Activated CD8-positive, alpha-beta T cell treated with anti-CD3 and anti-CD28 coated beads for 36 hours (primary cell): Measurements from ENCODE around the gene ZNF524. TPM values are rescaled to one million over a fixed set of nuclear protein-coding genes. Genes with fewer than 3 reads are reported as not detected.
A peak's percentile ranks its signal among the peaks of the same experiment; 100 is the strongest.

Experiments
- ATAC-seq: fragments of 200-7000 bp; cut with Tn5 transposase; one replicate; pipeline ENCODE4 v1.10.0; 2021; ENCODE audit warnings: mild to moderate bottlenecking, moderate library complexity
- CTCF ChIA-PET: fragments of 350-600 bp; sonication (Branson Sonifier 250); formaldehyde crosslinking; loops from one replicate; lab custom pipeline; 2021; ENCODE audit warnings: antibody characterized with exemption; lab: Charles Lee
- POLR2A ChIA-PET: fragments of 350-600 bp; sonication (Branson Sonifier 250); formaldehyde crosslinking; loops from one replicate; lab custom pipeline; 2021; ENCODE audit warnings: antibody characterized with exemption; lab: Charles Lee
- DNase-seq: peaks from one replicate; pipeline ENCODE4 v3.0.0-alpha.2; 2020
- H3K27ac Mint-ChIP-seq: one replicate; pipeline ENCODE4 v1.8.0; 2021; ENCODE audit warnings: mild to moderate bottlenecking, mixed read lengths
- H3K27me3 Mint-ChIP-seq: one replicate; pipeline ENCODE4 v1.8.0; 2021; ENCODE audit warnings: mixed read lengths
- H3K36me3 Mint-ChIP-seq: one replicate; pipeline ENCODE4 v1.8.0; 2021; ENCODE audit warnings: low read depth, mixed read lengths
- H3K4me1 Mint-ChIP-seq: one replicate; pipeline ENCODE4 v1.8.0; 2021; ENCODE audit warnings: low read depth, mixed read lengths
- H3K4me3 Mint-ChIP-seq: one replicate; pipeline ENCODE4 v1.8.0; 2021; ENCODE audit warnings: mild to moderate bottlenecking, moderate library complexity, mixed read lengths
- H3K9me3 Mint-ChIP-seq: one replicate; pipeline ENCODE4 v1.8.0; 2021; ENCODE audit warnings: mixed read lengths
- intact Hi-C: fragments of 100-400 bp; cut with micrococcal nuclease; formaldehyde crosslinking; loops from one replicate; pipeline ENCODE4 v1.10.0; 2022
- total RNA-seq, 2 experiments: library from RNA; stranded (reverse); gene quantifications; one replicate each; pipeline ENCODE4 v1.2.3, GENCODE V29; 2021
- TF ChIP-seq, protein P1 (sequence below): fragments of 200-600 bp; IDR thresholded peaks from one replicate; pipeline ENCODE4 v1.8.0; 2022; ENCODE audit warnings: antibody characterized with exemption, mild to moderate bottlenecking

ZNF524 gene
- total RNA-seq, 2 experiments from 2014 or later = 11.0 to 12.3 TPM

DNA sequence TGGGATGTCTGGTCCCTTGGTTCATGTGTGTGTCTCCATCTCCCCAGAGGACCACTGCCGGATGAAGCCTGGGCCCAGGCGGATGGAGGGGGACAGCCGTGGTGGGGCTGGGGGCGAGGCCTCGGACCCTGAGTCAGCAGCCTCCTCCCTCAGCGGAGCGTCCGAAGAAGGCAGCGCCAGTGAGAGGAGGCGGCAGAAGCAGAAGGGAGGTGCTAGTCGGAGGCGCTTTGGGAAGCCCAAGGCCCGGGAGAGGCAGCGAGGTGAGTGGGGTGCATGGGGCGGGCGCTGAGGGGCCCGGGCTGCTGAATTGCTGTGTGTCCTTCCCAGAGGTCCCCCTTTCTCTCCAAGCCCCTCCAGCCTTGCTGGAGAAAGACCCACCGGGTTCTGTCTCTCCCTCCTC lies 51.1 kb downstream of the ZNF524 start:
- Mint-ChIP-seq H3K27ac (no peak overlapping the region), H3K36me3 (peaks cover 32% of the 10 kb centered on the region), H3K9me3 (no peaks in the 10 kb centered on the region), H3K27me3 (no peaks in the 10 kb centered on the region), H3K4me3 (no peak overlapping the region), H3K4me1 (peaks cover 40% of the 10 kb centered on the region)
- CTCF ChIA-PET = no interaction called here
- intact Hi-C loops = loop anchor here (10.0 kb wide), 1 partner anchor 396 kb away; the partner anchor contains the start of gene PPP6R1
- TF ChIP-seq, protein P1, sequence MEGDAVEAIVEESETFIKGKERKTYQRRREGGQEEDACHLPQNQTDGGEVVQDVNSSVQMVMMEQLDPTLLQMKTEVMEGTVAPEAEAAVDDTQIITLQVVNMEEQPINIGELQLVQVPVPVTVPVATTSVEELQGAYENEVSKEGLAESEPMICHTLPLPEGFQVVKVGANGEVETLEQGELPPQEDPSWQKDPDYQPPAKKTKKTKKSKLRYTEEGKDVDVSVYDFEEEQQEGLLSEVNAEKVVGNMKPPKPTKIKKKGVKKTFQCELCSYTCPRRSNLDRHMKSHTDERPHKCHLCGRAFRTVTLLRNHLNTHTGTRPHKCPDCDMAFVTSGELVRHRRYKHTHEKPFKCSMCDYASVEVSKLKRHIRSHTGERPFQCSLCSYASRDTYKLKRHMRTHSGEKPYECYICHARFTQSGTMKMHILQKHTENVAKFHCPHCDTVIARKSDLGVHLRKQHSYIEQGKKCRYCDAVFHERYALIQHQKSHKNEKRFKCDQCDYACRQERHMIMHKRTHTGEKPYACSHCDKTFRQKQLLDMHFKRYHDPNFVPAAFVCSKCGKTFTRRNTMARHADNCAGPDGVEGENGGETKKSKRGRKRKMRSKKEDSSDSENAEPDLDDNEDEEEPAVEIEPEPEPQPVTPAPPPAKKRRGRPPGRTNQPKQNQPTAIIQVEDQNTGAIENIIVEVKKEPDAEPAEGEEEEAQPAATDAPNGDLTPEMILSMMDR = no peak
- POLR2A ChIA-PET = no interaction called here
- ATAC-seq (no peak), DNase-seq (no peak)

DNA sequence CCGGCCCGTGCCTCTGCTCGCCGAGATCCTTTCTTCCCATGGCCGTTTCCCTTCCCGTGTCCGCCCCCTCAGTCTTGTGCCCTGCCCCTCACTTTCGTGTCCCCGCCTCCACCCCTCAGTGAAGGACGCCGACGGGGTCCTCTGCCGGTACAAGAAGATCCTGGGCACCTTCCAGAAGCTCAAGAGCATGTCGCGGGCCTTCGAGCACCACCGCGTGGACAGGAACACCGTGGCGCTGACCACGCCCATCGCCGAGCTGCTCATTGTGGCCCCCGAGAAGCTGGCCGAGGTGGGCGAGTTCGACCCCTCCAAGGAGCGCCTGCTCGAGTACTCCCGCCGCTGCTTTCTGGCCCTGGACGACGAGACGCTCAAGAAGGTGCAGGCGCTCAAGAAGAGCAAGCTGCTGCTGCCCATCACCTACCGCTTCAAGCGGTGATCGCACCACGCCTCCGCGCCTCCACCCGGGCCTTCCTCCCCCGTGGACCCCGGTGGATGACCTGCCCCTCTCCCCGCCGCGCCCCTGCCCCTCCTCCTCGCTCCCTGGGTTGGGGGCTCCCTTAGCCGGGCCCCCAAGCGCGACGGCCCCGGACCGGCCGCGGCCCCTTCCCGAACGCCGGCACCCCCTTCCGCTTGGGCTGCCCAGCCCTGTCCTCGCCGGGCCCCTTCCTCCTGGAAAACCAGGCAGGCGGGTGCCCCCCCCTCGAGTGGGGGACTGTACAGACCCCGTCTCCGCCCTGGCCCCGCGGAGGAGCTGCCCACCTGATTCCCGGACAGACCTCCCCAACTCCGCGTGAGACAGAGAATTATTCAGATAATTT lies 52.4 kb downstream of the ZNF524 start:
- intact Hi-C loops = loop anchor here (10.0 kb wide), 1 partner anchor 398 kb away; the partner anchor contains the start of gene PPP6R1
- H3K36me3 Mint-ChIP-seq = peaks cover 37% of the 10 kb centered on the region
- H3K4me3 Mint-ChIP-seq = peak overlapping the region; percentile 98
- DNase-seq (no peak), ATAC-seq (no peak)
- no peak overlapping the region for H3K27ac Mint-ChIP-seq
- TF ChIP-seq, protein P1 = no peak
- H3K4me1 Mint-ChIP-seq = peaks cover 36% of the 10 kb centered on the region
- CTCF ChIA-PET = interaction anchor here (0.8 to 3.4 kb wide), 9 partner anchors 8 to 393 kb away, joined by 3 to 45 read pairs (median 4); partner anchors contain the start of gene ZNF581
- H3K9me3 Mint-ChIP-seq = no peaks in the 10 kb centered on the region
- no peaks in the 10 kb centered on the region for H3K27me3 Mint-ChIP-seq
- POLR2A ChIA-PET = interaction anchor here (0.7 to 1.5 kb wide), 6 partner anchors 7 to 167 kb away, joined by 3 to 12 read pairs (median 4); partner anchors contain the start of gene ZNF581

Other genes starting within 250 kb of the ZNF524 start
- not detected for gene COX6B2, start 245.6 kb upstream of the ZNF524 start, total RNA-seq
- not detected for gene GARIN5B, start 237.0 kb upstream of the ZNF524 start, total RNA-seq
- gene IL11, start 229.8 kb upstream of the ZNF524 start, total RNA-seq = under 1 TPM in 1 of 2 experiments, not detected in 1; 0.18 TPM
- gene TMEM190, start 223.5 kb upstream of the ZNF524 start, total RNA-seq = not detected
- 10 to 100 TPM in 1 of 2 experiments, 1 to 10 TPM in 1; 9.4 to 10.6 TPM for gene TMEM238, start 216.0 kb upstream of the ZNF524 start, total RNA-seq
- gene RPL28, start 214.4 kb upstream of the ZNF524 start, total RNA-seq = 1,000 to 10,000 TPM; 3,001 to 3,058 TPM
- 100 to 1,000 TPM; 229 to 241 TPM for gene UBE2S, start 192.5 kb upstream of the ZNF524 start, total RNA-seq
- gene SHISA7, start 157.0 kb upstream of the ZNF524 start, total RNA-seq = not detected
- 10 to 100 TPM; 29.0 to 29.3 TPM for gene ISOC2, start 138.6 kb upstream of the ZNF524 start, total RNA-seq
- gene C19orf85, start 135.5 kb upstream of the ZNF524 start, total RNA-seq = not detected
- gene ZNF628, start 123.7 kb upstream of the ZNF524 start, total RNA-seq = 1 to 10 TPM; 8.4 to 8.6 TPM
- 10 to 100 TPM; 18.9 to 19.9 TPM for gene NAT14, start 115.1 kb upstream of the ZNF524 start, total RNA-seq
- gene SSC5D, start 111.9 kb upstream of the ZNF524 start, total RNA-seq = under 1 TPM; 0.67 to 0.70 TPM
- not detected for gene SBK2, start 63.2 kb upstream of the ZNF524 start, total RNA-seq
- gene SBK3, start 54.7 kb upstream of the ZNF524 start, total RNA-seq = not detected
- gene ZNF579, start 19.4 kb upstream of the ZNF524 start, total RNA-seq = 1 to 10 TPM; 7.2 TPM
- 10 to 100 TPM; 11.4 to 13.2 TPM for gene FIZ1, start 771 bp upstream of the ZNF524 start, total RNA-seq
- gene ZNF865, start 5.4 kb downstream of the ZNF524 start, total RNA-seq = 10 to 100 TPM; 10.6 to 11.7 TPM
- gene ZNF784, start 24.3 kb downstream of the ZNF524 start, total RNA-seq = 1 to 10 TPM; 3.6 to 3.7 TPM
- 10 to 100 TPM; 24.8 to 26.2 TPM for gene ZNF580, start 40.7 kb downstream of the ZNF524 start, total RNA-seq
- gene ZNF581, start 43.4 kb downstream of the ZNF524 start, total RNA-seq = 10 to 100 TPM; 30.4 to 34.5 TPM
- 10 to 100 TPM in 1 of 2 experiments, 1 to 10 TPM in 1; 8.8 to 11.2 TPM for gene CCDC106, start 47.9 kb downstream of the ZNF524 start, total RNA-seq
- gene U2AF2, start 54.7 kb downstream of the ZNF524 start, total RNA-seq = 100 to 1,000 TPM; 304 to 306 TPM
- gene EPN1, start 74.9 kb downstream of the ZNF524 start, total RNA-seq = 10 to 100 TPM; 36.2 to 37.7 TPM
- not detected for gene NLRP9, start 138.1 kb downstream of the ZNF524 start, total RNA-seq
- not detected for gene RFPL4A, start 158.8 kb downstream of the ZNF524 start, total RNA-seq
- not detected for gene RFPL4AL1, start 168.8 kb downstream of the ZNF524 start, total RNA-seq
- under 1 TPM in 1 of 2 experiments, not detected in 1; 0.14 TPM for gene NLRP11, start 231.7 kb downstream of the ZNF524 start, total RNA-seq
- not detected for gene NLRP4, start 236.3 kb downstream of the ZNF524 start, total RNA-seq